Jurkat, Clone E6-1 (cell line): ENCODE measurements around the gene PEAR1.

Experiments used
- DNase-seq: peaks from one replicate; pipeline ENCODE4 v3.0.0-alpha.2; 2011; ENCODE audit warnings: low read depth, low spot score
- H3K4me3 ChIP-seq: 2 replicates; pipeline ENCODE4 v1.5.1; 2011; ENCODE audit warnings: mild to moderate bottlenecking, low read length, control low read depth, moderate library complexity

Gene PEAR1

DNA sequence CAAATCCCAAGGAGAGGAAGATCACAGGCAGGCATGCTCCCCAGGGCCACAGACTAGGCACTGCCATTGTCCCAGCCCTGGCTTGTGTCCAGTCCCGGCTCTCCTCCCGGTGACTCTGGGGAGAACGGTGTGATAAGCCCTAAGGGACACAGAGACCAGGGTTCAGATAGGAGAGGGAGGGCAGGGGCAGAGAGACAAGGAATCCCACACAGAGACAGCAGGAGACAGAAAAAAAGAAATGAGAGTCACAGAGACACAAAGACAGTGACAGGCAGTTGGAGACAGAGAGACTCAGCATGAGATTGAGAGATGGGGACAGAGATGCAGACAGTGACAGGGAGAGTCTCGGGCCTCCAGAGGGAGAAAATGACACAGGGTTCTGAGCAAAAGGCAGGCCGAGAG is 35.0 kb upstream of the PEAR1 start:
- no peak for DNase-seq
- no peak overlapping the region for H3K4me3 ChIP-seq

DNA sequence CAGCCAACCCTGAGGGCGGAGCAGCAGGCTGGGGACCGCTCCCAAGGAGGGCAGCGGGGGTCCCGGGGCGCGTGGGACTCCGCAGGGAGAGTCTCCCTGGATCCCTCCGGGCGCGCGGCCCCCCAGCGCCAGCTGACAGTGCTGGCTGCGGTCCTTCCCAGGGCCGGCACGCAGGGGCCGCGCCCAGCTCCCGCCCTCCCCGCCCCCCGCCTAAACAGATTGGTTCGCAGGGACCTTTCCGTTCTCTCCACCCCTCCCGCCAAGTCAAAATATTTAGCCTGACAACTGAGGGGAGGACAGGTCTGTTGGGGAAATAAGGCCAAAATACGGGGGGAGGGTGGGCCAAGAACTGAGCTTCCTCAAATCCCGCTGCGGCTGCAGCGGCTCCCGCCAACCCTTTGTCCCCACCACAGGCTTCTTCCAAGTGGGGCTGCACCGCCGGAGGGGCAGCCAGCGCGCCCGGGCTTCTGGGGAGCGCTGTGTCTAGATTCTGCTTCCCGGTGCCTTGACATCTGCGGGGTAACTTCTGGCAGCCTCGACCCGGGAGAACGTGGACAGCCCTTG is 34.5 kb upstream of the PEAR1 start, which contains the start of gene INSRR:
INSRR (minus strand) TSS at position 159 of the 564 bp plus-strand sequence. CDS start 496 bp downstream, outside the sequence.
- H3K4me3 ChIP-seq: no peak within 1 kb of the TSS
- DNase-seq: no peak

DNA sequence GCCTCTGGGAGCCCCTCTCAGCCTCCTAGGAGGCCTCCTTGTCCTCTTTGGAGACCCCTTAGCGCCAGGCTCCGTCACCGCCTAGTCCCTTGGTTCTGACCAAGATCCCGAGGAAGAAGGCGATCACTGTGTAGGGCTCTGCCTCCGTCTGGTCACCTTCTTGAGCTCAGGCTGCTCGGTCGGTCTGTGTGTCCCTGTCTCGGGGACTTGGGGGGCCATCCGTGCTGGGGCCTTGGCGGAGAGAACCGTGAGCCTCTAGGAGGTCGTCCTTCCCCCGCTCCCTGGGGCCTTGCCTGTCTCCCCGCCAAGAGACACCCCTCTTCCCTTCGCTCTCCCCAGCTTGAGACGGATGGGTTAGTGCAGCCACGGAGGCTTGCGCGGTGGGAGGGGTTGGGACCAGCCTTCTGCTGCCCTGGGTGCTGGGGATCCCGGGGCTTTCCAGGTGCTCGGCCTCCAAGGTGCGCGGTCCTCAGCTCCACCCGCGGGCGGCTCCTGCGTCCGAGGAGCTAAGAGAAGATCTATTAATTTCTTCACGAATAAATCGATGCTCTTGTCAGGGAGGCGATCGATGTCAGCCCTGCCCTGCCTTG is 33.9 kb upstream of the PEAR1 start:
- DNase-seq: no peak
- H3K4me3 ChIP-seq: no peak overlapping the region

DNA sequence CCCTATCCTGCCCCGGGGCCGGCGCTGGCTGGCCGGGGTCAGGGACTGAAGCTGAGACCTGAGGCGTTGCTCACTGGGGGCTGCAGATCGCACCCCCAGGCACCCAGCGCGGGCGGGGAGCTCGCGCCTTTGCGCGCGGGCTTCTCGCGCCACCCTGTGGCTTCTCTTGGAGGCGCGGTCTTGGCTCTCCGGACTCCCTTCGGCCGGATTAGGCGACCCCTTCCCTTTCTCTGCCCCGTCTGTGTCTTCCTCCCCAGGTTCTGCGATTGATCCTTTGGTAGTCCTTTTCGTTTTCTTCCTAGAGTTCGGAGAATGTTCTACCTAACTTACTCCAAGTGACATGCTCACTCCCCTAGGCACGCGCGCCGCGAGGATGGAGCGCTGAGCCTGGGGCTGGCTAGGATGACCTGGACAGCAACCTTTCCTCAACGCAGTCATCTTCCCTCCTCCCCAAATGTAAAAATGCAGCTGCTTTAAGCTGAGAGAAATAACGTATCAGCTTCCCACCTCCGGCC is 33.3 kb upstream of the PEAR1 start:
- peak overlapping the region; percentile 55 for H3K4me3 ChIP-seq
- DNase-seq: peak; percentile 5

DNA sequence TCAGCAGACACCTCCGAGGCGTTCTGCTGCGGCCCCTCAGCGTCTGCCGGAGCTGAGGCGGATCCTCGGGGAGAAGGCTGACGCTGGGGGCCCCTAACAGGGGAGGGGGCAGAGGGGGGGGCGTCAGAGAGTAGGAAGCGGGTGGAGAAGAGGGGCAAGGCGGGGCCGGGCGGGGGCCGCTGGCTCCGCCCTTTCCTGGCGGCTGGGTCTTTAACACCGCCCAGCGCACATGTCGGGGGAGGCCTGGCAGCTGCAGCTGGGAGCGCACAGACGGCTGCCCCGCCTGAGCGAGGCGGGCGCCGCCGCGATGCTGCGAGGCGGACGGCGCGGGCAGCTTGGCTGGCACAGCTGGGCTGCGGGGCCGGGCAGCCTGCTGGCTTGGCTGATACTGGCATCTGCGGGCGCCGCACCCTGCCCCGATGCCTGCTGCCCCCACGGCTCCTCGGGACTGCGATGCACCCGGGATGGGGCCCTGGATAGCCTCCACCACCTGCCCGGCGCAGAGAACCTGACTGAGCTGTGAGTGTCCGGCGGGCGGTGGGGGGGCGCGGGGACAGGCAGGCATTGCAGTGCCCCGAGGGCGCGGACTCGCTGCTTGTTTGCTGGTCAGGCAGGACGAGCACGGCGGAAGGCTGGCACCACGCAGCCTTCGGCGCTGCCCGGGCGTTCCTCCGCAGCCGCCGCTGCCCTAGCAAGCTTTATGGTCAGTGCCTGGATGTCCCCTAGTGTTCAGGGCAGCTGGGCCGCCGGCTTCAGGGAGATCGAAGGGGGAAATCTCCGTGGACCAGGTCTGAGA is 32.7 kb upstream of the PEAR1 start, which contains the start of gene NTRK1:
NTRK1 (plus strand) TSS at position 238 of the 796 bp plus-strand sequence; CDS start at position 308, 70 bp downstream.
- peak within 1 kb of the TSS; percentile 55 for H3K4me3 ChIP-seq
- DNase-seq: peak; percentile 56

DNA sequence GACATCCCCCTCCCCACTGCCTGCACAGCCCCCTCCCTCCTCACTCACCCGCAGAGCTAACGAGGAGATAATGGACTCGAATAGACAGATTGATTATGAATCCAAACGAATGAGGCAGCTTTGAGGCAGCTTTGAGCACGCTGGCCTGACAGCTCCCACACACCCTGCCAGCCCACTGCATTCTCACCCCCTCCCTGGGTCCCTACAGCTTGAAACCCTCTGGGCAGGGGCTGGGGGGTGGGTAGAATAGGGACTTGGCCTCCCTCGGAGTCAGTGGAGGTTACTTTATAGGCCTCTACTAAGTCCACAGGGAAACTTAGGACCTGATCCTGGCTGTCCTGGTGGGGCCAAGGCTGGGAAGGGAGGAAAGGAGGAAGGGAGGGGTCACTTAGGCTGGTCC is 30.9 kb upstream of the PEAR1 start:
- DNase-seq: no peak
- no peak overlapping the region for H3K4me3 ChIP-seq

DNA sequence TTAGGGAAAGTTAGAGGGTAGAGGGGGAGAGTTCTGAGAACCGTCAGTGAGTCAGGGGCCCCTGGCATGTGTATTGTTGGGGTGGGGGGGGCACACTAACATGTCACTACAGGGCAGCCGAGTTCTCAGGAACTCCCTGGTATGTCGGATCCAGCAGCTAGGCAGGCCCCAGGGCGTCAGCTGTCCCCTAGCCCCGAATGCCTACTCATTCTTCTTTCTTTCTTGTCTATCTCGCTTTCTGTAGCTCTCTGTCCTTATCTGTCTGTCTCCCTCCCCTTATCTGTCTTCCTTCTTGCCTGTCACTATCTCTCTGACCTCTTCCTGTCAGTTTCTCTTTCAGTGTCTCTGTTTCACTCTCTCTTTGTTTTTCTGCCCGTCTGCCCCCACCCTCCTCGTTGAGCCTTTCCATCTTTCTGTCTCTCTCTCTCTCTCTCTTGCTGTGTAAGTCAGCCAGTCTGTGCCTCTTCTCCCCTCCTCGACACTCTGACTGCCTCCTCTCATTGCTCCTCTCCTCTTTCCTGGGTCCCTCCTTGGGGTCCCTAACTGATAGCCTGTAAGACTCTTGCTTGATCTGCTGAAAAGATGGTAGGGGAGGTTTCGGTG is 30.4 kb upstream of the PEAR1 start:
- no peak overlapping the region for H3K4me3 ChIP-seq
- peak; percentile 32 for DNase-seq

DNA sequence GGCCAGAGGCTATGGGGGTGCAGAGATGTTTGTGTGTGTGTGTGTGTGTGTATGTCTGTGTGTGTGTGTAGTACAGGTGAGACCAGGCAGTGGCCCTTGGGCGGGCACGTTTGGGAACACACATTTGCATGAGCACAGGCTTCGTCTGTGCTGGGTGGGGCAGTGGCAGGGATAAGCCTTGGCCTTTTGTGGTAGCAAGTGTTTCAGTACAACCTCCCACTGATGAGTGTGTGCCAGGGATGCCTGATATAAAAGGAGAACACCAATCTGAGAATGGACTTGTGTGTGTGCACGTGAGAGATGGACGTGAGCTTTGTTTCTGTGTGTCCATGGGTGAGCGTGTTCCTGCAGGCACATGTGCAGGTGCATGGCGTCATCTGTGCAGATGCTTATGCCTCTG is 29.9 kb upstream of the PEAR1 start:
- DNase-seq: no peak
- H3K4me3 ChIP-seq: no peak overlapping the region

DNA sequence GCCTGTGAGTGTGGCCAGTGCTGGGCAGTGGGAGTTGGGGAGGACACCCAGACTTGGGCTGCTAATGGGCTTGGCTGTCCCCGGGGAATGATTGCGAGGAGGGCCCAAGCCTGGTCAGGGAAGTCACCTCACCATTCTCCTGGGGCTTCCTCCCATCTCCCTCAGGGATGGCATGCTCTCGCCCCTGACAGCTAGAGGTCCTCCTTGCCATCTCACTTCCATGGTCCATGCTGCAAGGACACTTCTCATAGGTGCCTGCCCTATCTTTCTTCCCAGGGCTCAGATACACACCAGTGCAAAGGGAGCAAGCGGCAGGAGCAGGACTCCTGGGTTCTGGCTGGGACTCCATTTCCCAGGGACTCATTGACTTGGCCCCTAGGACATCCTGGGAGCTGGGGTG is 28.7 kb upstream of the PEAR1 start:
- H3K4me3 ChIP-seq: no peak overlapping the region
- no peak for DNase-seq

DNA sequence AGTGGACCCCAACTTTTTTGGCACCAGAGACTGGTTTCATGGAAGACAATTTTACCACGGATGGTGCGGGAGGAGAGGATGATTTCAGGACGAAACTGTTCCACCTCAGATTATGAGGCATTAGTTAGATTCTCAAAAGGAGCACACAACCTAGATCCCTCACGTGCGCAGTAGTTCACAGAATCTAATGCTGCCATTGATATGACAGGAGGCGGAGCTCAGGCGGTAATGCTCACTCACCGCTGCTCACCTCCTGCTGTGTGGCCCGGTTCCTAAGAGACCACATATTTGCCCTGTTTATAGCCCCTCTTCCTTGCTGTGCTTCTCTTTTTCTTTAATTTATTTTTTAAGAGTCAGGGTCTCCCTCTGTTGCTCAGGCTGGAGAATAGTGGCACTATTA is 28.3 kb upstream of the PEAR1 start:
- no peak for DNase-seq
- H3K4me3 ChIP-seq: no peak overlapping the region

DNA sequence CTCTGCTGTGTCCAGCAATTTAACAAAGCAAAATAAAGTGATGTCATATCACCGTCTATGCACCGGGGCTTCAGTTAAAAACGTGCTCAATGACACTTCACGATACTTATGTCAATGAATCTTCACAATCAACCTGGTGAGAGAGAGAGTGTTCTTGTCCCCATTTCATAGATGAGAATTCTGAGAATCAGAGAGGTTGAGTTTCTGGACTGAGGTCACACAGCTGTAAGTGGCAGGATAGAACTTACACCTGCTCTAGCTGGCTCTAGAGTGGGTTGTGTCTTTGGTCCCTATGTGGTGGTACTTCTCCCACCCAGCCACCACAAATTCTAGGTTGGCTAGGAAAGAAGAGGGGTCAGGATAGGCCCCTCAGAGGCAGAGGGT is 27.7 kb upstream of the PEAR1 start:
- H3K4me3 ChIP-seq: no peak overlapping the region
- DNase-seq: no peak

DNA sequence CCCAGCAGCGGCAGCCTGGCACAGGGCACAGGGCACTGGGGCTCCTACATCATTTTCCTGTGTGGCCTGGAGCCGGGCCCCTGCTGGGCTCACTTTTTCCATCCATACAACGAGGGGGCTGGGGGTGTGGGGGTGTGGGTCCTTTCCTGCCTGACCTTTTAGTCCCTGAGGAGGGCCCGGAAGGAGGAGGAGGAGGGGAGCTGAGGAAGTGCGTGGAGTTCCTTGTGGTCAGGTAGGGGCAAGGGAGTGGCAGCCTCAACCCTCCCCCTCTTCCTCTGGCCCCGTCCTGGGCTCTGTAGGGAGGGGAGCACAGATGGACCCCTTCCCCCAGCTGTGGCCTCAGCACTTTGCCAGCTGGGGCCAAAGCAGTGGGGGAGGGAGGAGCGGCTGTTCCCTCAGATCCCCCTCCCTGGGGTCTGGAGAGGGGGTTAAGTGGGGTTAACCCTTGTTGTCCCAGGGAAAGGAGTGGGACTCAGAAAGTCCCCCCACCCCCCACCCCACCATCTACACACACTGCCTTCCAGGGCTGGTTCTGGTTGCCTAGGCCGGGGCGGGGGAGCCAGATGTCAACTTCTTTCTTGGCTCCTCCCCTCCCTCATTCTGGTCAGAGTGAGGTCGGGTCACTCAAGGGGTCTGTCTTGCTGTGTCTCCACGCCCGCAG is 27.1 kb upstream of the PEAR1 start:
- no peak overlapping the region for H3K4me3 ChIP-seq
- no peak for DNase-seq

DNA sequence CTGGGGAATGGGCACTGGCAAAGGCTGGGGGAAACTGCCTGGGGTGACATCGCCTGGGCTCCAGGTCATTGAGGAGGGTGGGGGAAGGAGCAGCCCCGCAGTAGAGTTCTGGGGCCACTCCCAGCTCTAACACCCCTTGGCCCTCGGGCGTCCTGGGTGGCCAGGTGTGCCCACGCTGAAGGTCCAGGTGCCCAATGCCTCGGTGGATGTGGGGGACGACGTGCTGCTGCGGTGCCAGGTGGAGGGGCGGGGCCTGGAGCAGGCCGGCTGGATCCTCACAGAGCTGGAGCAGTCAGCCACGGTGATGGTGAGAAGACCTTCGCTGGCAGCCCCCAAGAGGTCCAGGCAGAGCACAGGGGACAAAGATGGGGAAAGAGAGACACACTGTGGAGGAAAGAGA is 25.2 kb upstream of the PEAR1 start:
- H3K4me3 ChIP-seq: no peak overlapping the region
- no peak for DNase-seq

DNA sequence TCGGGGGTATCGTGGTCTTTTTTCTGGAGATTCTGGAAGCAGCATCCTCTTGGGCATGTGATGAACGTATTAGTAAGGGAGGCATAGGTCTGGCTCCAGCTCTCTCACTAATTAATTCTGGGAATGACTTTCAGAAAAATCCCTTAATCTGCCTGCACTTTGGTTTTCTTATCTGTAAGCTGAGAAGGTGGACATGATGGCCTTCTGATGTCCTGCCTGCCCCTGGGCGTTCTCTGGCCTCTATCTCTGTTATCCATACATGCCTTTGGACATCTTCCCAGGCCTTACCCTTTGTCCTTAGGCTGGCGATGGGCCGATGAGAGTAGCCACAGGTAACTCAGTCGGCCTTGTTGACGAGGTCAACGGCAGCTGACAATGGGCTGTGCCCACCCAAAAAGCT is 24.1 kb upstream of the PEAR1 start:
- H3K4me3 ChIP-seq: no peak overlapping the region

DNA sequence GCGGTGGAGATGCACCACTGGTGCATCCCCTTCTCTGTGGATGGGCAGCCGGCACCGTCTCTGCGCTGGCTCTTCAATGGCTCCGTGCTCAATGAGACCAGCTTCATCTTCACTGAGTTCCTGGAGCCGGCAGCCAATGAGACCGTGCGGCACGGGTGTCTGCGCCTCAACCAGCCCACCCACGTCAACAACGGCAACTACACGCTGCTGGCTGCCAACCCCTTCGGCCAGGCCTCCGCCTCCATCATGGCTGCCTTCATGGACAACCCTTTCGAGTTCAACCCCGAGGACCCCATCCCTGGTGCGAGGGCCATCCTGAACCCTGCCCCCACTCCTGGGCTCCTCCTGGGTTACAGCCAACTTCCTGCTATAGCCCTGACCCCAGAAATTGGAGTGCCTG is 19.9 kb upstream of the PEAR1 start:
- H3K4me3 ChIP-seq: no peak overlapping the region
- DNase-seq: no peak

More for the DNA sequence above, 24.1 kb upstream of the PEAR1 start:
- no peak for DNase-seq

DNA sequence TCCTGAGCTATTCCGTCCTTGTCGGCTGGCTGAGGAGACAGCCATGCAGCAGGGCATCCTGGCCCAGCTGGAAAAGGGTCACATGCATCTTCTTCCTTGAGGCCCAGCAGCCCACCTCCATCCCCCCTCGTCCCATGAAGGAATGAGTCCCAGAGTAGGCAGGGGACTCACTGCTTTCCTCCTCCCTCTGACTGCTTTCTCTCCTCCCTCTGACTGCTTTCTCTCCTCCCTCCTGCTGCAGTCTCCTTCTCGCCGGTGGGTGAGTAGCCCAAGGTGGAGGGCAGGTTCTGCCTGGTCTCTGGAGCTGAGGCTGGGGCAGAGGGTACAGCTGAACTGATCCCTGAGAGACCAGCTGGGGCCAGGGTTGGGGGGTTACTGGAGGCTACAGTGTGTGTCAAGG is 19.4 kb upstream of the PEAR1 start:
- H3K4me3 ChIP-seq: no peak overlapping the region
- no peak for DNase-seq

DNA sequence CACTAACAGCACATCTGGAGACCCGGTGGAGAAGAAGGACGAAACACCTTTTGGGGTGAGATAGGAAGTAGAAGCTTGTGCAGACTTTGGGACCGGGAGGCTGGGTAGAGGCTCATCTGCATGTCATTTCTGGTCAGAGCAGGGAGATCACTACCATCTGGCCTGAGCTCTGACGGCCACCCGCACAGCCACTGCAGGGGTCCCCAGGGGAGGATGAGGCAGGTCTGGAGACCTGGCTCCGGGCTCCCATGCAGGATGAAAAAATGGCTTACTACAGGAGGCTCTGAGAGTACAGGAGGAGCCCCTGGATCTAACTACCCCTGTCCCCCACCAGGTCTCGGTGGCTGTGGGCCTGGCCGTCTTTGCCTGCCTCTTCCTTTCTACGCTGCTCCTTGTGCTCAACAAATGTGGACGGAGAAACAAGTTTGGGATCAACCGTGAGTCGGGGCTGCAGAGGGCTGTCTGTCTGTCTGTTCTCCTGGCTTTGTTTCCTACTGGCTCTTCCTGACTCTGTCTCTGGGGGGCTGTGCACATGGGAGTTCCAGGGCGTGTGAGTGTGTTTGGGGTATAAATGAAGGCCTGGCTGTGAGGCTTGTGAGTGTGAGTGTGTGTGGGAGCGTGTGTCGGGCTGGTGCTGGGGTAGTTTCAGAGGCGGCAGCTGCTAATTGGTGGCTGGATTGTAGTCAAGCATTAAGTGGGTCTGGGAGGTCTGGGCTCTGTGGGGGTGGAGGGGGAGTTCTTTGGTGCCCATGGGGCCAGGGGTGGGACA is 18.8 kb upstream of the PEAR1 start:
- DNase-seq: no peak
- no peak overlapping the region for H3K4me3 ChIP-seq

DNA sequence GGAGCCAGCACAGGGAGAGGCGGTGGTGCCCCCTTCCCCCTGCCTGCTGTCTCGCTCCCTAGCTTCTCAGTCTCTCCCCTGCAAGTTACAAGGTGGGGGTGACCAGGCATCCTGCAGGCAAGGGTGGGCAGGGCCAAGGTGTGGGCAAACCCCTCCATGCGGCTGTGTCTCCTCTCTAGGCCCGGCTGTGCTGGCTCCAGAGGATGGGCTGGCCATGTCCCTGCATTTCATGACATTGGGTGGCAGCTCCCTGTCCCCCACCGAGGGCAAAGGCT is 18.2 kb upstream of the PEAR1 start:
- no peak for DNase-seq
- no peak overlapping the region for H3K4me3 ChIP-seq

DNA sequence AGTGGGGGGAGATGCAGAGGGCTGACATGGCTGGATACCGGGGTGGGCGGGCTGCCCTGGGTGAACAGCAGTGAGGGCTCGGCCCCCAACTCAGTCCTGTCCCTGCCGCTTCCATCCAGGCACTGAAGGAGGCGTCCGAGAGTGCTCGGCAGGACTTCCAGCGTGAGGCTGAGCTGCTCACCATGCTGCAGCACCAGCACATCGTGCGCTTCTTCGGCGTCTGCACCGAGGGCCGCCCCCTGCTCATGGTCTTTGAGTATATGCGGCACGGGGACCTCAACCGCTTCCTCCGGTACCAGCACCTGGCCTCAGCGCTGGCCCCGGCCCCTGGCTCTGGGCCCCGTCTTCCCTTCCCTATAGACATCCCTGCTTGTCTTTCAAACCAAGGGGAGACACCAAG is 17.2 kb upstream of the PEAR1 start:
- H3K4me3 ChIP-seq: no peak overlapping the region

More for the DNA sequence above, 17.2 kb upstream of the PEAR1 start:
- DNase-seq: no peak
